GM19240 (cell line): ENCODE results near the gene PML.
"Not testable (repeated sequence)": the region's sequence is repeated elsewhere in the genome, so short reads cannot be mapped to it uniquely, and the experiment has no call there.

Source experiments
- DNase-seq: peaks from one replicate; pipeline ENCODE4 v3.0.0; 2011; ENCODE audit warnings: low spot score; ENCODE audit not compliant: insufficient read length

Gene PML

DNA sequence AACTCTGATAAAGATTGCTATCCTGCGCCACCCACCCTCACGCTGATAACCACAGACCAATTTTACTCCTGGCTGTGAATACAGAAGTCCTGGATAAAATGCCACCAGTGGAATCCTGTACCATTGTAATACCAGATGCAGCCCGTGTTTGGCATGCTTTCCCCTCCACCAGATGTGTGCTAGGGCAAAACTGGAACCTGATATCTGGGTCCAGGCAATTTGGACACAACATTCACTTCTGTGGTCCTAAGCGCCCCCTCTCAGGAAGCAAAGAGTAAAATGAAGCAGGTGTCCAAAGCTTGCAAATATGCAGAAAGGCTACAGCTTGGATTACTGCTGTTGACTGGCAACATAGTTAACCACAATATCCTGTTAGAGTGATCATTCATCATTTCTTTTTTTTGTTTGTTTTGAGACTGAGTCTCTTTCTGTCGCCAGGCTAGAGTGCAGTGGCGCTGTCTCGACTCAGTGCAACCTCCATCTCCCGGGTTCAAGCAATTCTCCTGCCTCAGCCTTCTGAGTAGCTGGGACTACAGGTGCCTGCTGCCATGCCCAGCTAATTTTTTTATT is 35.4 kb upstream of the PML start:
- DNase-seq, result no peak

DNA sequence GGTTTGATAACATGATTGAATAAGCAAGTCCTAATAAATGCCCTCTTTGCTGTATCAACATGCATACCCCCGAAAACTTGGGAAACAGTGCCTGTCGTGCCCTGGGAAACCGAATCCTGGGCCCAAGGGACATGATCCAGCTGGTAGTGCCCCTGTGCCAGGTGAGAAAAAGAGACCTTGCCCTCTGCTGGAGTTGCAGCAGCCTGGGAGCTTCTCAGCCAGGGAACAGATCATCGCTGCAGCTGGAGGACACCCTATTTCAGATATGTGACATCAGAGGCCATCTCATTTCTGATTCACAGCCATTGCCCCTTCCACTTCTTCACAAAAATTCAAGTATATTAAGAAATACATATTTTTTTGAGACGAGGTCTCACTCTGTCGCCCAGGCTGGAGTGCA is 34.7 kb upstream of the PML start:
- no peak for DNase-seq

DNA sequence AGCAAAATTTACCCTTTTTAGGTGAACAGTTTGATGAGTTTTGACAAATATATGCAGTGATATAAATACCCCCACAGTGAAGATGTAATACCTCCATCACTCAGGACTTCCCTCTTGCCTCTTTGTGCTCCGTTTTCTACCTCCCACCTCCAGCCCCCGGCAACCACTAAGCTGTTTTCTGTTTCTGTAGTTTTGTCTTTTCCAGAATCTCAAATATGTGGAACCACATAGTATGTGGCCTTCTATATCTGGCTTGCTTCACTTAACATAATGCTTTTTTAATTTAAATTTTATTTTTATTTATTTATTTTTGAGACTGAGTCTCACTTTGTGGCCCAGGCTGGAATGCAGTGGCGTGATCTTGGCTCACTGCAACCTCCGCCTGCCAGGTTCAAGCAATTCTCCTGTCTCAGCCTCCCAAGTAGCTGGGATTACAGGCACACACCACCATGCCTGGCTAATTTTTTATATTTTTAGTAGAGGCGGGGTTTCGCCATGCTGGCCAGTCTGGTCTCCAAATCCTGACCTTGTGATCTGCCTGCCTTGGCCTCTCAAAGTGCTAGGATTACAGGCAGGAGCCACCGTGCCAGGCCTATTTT is 33.9 kb upstream of the PML start:
- DNase-seq, result not testable (repeated sequence)

DNA sequence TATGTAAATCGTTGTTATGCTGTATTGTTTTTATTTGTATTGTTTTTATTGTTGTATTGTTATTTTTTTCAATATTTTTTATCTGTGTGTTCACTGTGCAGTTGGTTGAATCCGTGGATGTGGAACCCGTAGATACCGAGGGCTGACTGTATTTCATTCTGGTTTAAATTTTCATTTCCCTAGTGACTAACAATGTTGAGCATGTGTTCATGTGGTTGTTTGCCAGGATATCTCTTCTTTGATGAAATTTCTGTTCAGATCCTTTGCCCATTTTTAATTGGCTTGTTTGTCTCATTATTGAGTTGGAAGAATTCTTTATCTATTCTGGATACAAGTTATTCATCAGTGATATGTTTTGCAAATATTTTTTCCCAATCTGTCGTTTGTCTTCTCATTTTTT is 32.1 kb upstream of the PML start:
- no peak for DNase-seq

DNA sequence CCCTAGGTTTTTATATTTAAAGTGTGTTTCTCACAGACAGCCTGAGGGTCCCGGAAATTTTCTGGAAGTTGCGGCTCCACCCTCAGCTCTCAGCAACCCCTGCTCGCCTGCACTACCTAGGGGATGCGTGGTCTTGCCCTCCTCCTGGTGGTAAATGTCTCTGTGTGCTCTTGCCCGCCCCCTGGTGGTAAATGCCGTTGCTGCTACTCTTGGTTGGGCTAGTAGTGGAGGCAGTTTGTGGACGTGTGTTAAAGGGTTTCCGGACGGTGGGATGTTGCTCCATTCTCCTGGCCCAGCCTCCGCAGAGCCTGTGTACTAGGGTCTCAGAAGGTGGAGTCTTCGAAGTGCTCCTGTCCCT is 29.8 kb upstream of the PML start:
- DNase-seq, result peak; percentile 72

DNA sequence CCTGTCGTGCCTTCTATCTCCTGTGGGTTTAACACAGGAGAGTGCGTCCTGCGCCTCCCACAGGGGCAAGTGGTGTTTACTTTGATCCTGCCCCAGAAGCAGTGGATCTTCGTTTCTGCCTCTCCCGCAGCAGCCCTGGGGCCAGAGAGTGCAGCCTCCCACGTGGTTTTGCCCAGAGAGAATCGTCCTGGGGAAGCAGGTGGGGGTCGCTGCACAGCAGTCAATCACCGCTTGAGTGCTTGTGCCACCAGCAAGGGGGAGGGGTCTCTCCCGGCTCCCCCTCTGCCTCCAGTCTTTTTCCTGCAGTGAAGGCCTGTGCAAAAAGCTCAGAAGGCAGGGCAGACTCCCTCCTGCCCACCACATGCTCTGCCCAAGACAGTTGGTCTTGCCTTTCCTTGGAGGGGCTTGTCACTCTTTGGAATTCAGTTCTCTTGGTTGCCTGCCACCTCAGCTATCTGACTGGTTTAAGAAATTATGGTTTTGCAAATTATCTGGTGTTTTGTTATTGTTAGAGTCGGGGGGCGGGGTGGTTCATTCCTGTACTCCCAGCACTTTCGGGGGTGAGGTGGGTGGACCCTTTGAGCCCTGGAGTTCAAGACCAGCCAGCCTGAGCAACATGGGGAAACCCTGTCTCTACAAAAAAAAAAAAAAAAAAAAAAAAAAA is 29.3 kb upstream of the PML start:
- DNase-seq, result no peak

DNA sequence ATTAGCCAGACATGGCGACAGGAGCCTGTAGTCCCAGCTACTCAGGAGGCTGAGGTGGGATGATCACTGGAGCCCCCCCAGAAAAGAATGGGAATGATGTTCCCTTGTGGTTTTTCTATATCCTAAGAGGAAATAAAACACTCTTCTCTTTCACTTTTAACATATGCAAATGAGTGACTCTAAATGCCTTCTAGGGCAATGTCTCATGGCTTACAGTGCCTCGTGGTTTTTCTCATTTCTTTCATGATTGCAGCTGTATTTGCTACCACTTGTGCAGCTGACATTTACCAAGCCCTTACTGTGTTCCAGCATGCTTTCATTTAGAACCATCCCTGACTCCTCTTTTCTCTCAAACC is 28.8 kb upstream of the PML start:
- peak; percentile 46 for DNase-seq

DNA sequence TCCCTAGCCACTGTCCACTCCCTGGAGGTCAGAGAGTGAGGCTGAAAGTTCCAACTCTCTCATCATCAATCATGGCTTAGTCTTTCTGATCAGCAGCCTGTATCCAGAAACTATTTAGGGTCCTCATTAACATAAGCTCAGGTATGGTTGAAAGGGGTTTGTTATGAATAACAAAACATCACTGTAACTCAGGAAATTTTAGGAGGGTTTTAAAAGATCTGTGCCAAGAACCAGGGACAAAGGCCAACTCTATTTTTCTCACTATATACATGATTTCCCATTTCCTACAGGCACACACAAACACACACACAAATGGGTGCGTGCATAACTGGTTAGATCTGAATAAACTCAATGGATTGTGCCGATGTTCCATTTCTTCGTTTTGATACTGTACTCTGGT is 26.1 kb upstream of the PML start:
- DNase-seq, result no peak

DNA sequence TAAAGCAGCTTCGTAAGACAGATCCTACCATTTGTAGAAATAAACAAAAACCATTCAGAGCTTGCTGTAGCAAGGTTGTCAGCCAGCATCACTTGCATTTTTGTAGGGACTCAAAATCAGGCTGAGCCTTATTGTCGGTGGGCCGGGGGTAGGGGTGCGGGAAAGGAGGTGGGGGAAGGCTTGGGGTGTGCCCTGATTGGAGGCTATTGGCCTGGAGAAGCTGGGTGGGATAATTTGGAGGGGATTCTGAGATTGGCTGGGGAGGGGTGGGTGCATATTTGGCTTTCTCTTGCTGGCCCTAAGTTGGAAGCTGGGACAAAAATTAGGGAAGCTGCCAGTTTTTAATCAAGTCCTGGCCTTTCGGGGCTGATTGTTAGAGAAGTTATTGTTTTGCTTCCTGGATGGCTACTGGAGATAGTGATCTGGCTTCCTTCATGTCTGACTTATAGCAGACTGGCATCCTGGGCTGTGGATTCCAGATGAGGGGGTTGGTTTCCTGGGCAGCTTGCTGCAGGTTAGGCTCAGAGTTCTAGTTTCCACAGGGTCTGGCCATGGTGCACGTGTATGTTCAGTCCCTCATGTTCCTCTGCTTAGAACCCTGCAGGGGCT is 25.3 kb upstream of the PML start:
- DNase-seq, result no peak

DNA sequence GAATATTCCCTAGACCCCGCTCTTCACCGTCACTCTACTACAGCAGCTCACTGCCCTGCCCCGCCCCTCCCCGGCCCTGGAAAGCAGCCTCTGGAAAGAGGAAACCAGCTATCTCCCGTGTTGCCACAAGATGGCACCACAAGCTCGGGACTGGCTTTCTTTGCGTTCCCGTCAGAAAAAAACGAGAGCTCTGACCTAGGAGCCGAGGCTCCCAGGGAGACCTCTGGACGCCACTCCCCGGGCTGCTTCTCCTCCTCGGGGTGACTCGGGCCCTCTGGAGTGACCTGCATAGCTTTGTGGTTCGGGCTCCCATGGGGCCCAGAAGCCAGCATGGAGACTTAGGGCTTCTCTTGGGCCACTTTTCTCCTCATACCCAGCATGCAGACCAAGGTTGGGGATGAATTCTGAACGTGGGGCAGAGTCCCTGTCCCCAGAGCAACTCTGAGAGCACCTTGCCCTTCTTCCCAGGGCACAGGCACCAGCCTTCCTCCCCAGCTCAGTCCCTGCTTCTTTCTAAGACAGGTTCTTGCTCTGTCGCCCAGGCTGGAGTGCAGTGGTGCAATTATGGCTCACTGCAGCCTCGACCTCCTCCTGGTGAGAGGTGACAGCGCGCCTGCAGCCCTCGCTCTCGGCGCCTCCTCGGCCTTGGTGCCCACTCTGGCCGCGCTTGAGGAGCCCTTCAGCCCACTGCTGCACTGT is 21.4 kb upstream of the PML start:
- DNase-seq, result peak; percentile 69

DNA sequence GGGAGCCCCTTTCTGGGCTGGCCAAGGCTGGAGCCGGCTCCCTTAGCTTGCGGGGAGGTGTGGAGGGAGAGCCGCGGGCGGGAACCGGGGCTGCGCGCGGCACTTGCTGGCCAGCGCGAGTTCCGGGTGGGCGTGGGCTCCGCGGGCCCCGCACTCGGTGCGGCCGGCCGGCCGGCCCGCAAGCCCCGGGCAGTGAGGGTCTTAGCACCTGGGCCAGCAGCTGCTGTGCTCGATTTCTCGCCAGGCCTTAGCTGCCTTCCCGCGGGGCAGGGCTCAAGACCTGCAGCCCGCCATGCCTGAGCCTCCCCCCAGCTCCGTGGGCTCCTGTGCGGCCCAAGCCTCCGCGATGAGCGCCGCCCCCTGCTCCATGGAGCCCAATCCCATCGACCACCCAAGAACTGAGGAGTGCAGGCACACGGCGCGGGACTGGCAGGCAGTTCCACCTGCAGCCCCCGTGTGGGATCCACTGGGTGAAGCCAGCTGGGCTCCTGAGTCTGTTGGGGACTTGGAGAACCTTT is 20.8 kb upstream of the PML start:
- DNase-seq, result not testable (repeated sequence)

DNA sequence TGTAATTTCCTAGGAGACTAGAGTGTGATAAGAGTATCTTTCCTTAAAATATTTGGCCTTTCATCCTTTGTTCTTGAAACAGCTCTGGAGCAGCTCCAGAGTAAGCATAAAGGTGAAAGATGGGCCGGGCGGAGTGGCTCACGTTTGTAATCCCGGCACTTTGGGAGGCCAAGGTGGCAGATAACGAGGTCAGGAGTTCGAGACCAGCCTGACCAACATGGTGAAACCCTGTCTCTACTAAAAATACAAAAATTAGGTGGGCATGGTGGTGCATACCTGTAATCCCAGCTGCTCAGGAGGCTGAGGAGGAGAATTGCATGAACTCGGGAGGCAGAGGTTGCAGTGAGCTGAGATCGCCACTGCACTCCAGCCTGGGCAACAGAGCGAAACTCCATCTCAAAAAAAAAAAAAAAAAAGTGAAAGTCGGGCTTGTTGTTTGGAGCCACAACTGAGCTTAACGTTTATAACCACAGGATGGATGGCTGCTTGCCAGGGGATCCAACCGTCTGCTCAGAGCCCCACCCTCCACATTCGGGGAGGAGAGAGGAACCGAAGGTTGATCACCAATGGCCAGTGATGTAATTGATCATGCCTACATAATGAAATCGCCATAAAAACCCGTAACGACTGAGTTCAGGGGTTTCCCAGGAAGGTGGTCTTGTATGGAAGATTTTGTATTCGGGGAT is 18.9 kb upstream of the PML start:
- not testable (repeated sequence) for DNase-seq

DNA sequence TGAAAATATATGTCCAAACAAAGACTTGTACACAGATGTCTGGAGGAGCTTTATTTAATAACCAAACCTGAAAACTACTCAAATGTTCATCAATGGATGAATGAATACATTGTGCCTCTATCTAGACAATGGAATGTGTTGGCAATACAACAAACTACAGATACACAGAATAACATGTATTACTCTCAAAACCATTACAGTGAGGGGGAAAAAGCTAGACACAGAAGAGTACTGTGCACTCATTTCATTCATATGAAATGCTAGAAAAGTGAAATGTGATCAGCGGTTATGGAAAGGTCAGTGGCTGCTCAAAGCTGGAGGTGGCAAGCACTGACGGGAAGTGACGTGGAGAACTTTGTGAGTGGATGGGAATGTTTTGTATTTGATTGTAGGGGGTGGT is 15.6 kb upstream of the PML start:
- no peak for DNase-seq

DNA sequence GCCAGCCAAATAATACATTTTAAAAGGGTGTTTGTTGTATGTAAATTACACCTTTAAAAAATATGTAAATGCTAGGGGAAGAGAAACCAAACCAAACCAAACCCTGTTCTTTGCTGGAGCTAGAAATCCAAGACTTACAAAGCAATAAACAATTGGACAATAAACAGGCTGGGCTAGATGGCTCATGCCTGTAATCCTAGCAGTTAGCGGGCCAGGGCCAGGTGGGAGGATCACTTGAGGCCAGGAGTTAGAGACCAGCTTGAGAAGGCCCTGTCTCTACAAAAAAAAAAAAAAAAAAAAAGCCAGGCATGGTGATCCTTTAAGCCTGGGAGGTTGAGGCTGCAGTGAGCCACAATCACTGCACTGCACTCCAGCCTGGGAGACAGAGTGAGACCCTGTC is 14.9 kb upstream of the PML start:
- DNase-seq, result no peak

DNA sequence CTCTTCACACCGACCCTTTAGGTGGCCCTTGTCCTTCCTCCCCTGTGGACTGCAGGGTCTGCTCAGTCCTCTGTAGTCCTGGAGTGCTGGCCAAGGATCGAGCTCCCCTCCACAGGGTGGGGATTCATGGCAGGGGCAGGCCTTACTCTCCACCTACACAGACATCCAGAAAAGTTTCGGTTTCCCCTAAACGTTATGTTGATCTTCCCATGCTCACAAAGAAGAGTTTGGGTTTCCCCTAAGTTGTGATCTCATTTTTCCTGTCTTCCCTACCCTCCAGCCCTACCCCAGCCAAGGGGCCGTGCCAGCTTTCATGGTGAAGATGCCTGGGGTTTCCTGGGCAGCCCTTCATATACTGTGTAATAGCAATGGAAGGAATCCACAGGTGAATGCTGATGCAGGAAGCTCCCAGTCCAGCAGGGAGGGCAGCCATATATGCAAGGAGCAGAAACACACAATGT is 12.7 kb upstream of the PML start:
- DNase-seq, result no peak

DNA sequence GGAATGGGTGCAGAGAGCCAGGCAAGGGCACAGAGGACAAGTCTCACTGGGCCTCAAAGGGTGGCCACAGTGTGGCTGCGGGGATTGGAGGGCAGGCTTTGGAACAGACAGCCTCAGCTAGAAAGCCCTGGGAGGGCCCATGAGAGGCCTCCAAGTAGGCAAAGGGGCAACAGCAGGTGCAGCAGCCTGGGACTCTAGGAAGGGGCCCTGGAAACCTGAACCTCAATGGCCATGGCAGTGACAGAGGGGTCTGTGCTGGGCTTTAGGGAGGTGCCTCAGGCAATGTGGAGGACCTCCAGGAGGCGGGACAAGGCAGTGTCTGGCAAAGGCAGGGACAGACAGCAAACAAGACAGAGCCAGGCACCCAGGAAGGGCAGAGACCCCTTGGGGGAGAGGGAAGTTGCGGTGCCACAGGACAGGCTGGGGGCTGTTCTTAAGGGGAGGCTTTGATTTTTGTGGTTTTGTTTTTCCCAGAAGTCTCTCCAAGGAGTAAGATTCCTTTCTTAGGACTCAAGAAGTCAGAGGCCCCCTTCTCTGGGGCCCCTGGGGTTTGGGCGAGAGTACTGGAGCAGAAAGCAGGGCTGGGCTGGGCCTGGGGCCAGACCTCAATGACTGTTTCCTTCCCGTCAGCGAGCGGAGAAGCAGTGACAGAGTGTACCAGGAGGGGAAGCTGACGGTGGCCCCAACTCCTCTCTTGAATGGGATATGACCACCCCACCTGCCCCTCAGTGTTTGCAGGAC is 12.1 kb upstream of the PML start:
- DNase-seq, result no peak

DNA sequence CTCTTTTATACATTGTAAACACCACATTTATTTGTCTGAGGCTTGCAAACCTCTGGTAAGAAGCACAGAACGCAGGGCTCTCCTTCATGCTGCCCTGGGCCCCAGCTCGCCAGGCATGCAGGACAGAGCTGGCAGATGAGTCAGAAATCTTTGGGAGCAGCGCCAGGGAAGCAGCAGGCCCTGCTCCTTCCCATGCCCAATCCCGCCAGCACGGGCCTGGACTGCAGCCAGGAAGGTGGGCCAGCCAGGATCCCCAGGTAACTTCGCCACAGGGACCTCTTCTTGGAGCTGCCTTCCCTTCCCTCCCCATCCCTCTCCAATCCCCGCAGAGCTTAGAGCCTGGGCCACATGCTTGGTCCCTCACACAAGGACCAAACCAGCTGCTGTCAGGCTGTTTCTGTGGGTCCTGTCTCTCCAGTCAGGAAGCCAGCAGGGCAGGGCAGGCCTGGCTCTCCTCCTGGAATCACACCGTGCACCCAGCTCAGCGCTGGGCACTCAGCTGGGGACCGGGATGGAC is 11.2 kb upstream of the PML start:
- DNase-seq, result no peak

DNA sequence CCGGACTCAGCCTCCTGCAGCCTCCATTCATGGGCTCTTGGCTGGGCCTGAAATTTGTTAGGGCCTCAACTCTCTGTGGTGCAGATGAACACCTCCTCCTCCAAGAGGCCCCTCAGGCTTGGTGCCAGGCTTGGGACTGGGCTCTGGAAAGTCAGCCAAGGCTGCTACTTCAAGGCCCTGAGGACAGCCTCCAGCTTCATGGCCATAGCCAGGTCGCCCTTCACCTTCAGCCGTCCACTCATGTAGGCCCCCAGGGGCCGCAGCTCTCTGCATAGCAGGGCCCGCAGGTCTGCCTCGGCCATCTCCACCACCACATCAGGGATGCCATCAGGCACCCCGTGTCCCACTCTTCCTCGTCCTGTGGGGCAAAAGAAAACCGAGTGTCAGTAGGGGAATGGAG is 10.7 kb upstream of the PML start:
- no peak for DNase-seq

DNA sequence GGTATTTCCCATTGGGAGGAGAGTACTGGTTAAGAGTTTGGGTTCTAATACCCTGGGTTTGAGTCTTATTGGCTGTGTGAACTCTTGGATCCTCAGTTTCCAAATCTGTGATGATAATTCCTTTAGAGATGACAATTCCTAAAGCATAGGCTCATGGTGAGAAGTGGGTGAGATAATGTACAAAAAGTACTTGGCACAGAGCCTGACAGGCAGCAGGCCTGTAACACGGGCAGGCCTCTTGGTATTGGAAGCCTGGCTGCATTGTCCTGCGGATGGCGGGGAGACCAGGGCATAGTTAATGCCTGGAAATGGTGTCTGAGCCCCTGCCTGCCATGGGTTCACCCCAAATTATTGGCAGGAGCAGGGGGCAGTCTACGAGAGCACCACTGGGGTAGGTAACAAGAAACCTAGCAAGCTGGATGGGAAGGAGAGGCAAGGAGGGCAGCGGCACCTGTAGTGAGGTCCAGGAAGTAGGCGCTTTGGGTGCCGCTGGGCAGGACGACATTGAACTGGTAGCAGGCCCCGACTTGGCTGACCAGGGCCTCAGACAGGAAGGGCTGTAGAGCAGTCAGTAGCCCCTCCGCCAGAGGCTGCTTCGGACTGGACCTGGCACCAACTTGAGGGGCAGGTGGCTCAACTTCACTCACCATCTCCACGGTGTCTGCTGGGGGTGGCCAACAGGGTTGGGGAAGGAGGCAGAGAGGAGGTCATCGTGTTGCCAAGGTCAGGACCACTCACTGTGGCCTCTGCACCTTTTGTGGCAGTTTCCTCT is 10.1 kb upstream of the PML start:
- DNase-seq, result no peak
